HepG2 (cell line): Measurements from ENCODE around the gene PXMP4. TPM values are rescaled to one million over a fixed set of nuclear protein-coding genes. Genes with fewer than 3 reads are reported as not detected.
A peak's percentile ranks its signal among the peaks of the same experiment; 100 is the strongest.

ENCODE experiments used
- AKAP8 ChIP-seq: sonication (generic); formaldehyde crosslinking; IDR thresholded peaks from 2 replicates; pipeline ENCODE4 v1.5.1; 2020; ENCODE audit warnings: mild to moderate bottlenecking, missing genetic modification reagents
- ARNTL ChIP-seq: sonication (generic); formaldehyde crosslinking; IDR thresholded peaks from 2 replicates; pipeline ENCODE4 v1.4.0; 2020; ENCODE audit warnings: mild to moderate bottlenecking, missing genetic modification reagents
- BCL6 ChIP-seq: IDR thresholded peaks from 2 replicates; pipeline ENCODE4 v1.6.1; 2016; ENCODE audit warnings: missing genetic modification reagents, missing compliant biosample characterization
- CBX5 ChIP-seq: sonication (generic); formaldehyde crosslinking; IDR thresholded peaks from 2 replicates; pipeline ENCODE4 v1.4.0; 2020; ENCODE audit warnings: missing genetic modification reagents, borderline replicate concordance
- CEBPG ChIP-seq: IDR thresholded peaks from 2 replicates; pipeline ENCODE4 v1.6.1; 2016
- CREB1 ChIP-seq, 2 experiments: fragments of 450-650 bp in 1 of 2; IDR thresholded peaks; 2 replicates each; pipeline ENCODE4 v1.6.1; 2016 to 2017; ENCODE audit warnings: control low read depth in 1 of 2, mild to moderate bottlenecking in 1 of 2, missing compliant biosample characterization in 1 of 2, missing genetic modification characterization in 1 of 2
- ISX ChIP-seq: sonication (generic); formaldehyde crosslinking; conservative IDR thresholded peaks from 2 replicates; pipeline ENCODE4 v1.5.0; 2020; ENCODE audit warnings: missing genetic modification reagents
- KAT8 ChIP-seq: IDR thresholded peaks from 2 replicates; pipeline ENCODE4 v1.6.1; 2016; ENCODE audit warnings: missing genetic modification reagents, missing compliant biosample characterization
- NFKBIZ ChIP-seq: IDR thresholded peaks from 2 replicates; pipeline ENCODE4 v1.6.1; 2018; ENCODE audit warnings: missing genetic modification reagents, missing compliant biosample characterization
- POGK ChIP-seq: sonication (generic); formaldehyde crosslinking; conservative IDR thresholded peaks from 2 replicates; pipeline ENCODE4 v1.8.0; 2022; ENCODE audit warnings: mild to moderate bottlenecking, moderate library complexity, missing genetic modification reagents
- POLR2G ChIP-seq: fragments of 200-400 bp; formaldehyde crosslinking; IDR thresholded peaks from 2 replicates; pipeline ENCODE4 v1.6.1; 2018; ENCODE audit warnings: mild to moderate bottlenecking, low read depth, low read length, moderate library complexity
- RCOR2 ChIP-seq: IDR thresholded peaks from 2 replicates; pipeline ENCODE4 v1.6.1; 2016; ENCODE audit warnings: missing biosample characterization, missing genetic modification reagents
- SNAPC5 ChIP-seq: sonication (generic); formaldehyde crosslinking; IDR thresholded peaks from 2 replicates; pipeline ENCODE4 v1.8.1; 2023; ENCODE audit warnings: mild to moderate bottlenecking, missing genetic modification reagents, borderline replicate concordance
- TARDBP ChIP-seq: sonication (generic); formaldehyde crosslinking; IDR thresholded peaks from 2 replicates; pipeline ENCODE4 v1.8.0; 2022; ENCODE audit warnings: mild to moderate bottlenecking, missing genetic modification reagents
- TBX2 ChIP-seq: sonication (generic); formaldehyde crosslinking; IDR thresholded peaks from 2 replicates; pipeline ENCODE4 v1.5.0; 2020; ENCODE audit warnings: missing genetic modification reagents, mild to moderate bottlenecking, borderline replicate concordance
- TMF1 ChIP-seq: sonication (generic); formaldehyde crosslinking; IDR thresholded peaks from 2 replicates; pipeline ENCODE4 v1.8.1; 2022; ENCODE audit warnings: low read depth, missing genetic modification reagents
- U2AF2 ChIP-seq: fragments of 200-400 bp; formaldehyde crosslinking; IDR thresholded peaks from 2 replicates; pipeline ENCODE4 v1.6.1; 2017; ENCODE audit warnings: low read depth, mild to moderate bottlenecking, low read length
- ZBTB46 ChIP-seq: sonication (generic); formaldehyde crosslinking; IDR thresholded peaks from 2 replicates; pipeline ENCODE4 v1.4.0; 2020; ENCODE audit warnings: mild to moderate bottlenecking, missing genetic modification reagents, borderline replicate concordance
- ZNF264 ChIP-seq: sonication (generic); formaldehyde crosslinking; IDR thresholded peaks from 2 replicates; pipeline ENCODE4 v1.4.0; 2020; ENCODE audit warnings: missing genetic modification reagents
- ZNF704 ChIP-seq: sonication (generic); formaldehyde crosslinking; IDR thresholded peaks from 2 replicates; pipeline ENCODE4 v1.8.1; 2023; ENCODE audit warnings: mild to moderate bottlenecking, inconsistent platforms, moderate library complexity, missing genetic modification reagents, borderline replicate concordance
- ZNF724P ChIP-seq: sonication (generic); formaldehyde crosslinking; IDR thresholded peaks from 2 replicates; pipeline ENCODE4 v1.8.0; 2022; ENCODE audit warnings: missing genetic modification reagents, borderline replicate concordance
- ZNF737 ChIP-seq: sonication (generic); formaldehyde crosslinking; IDR thresholded peaks from 2 replicates; pipeline ENCODE4 v1.5.0; 2020; ENCODE audit warnings: missing genetic modification reagents, mild to moderate bottlenecking, borderline replicate concordance
- ZNF784 ChIP-seq: sonication (generic); formaldehyde crosslinking; IDR thresholded peaks from 2 replicates; pipeline ENCODE4 v1.5.1; 2020; ENCODE audit warnings: missing genetic modification reagents, mild to moderate bottlenecking, borderline replicate concordance
- polyA plus RNA-seq, 8 experiments: library from polyadenylated mRNA; depleted of rRNA in 3 of 8; stranded (reverse) in 7 of 8; unstranded in 1 of 8; fragments of >200 nt; fragmentation: Illumina TruSeq in 4 of 8; extraction: Trizol in 4 of 8; gene quantifications; 2 replicates each; pipeline versions ENCODE4 v1.2.1 to v1.2.3, GENCODE V29; 2011 to 2016; ENCODE audit warnings: low read depth in 4 of 8, missing spikeins in 1 of 8, mixed read lengths in 1 of 8; ENCODE audit not compliant: insufficient read depth in 1 of 8
- total RNA-seq, 5 experiments: library from RNA; depleted of rRNA; stranded (reverse); fragments of >200 nt; fragmentation: Illumina TruSeq; extraction: Trizol; gene quantifications; 2 replicates each; pipeline ENCODE4 v1.2.3, GENCODE V29; 2016; ENCODE audit warnings: low read depth in 1 of 5

PXMP4 gene
- total and polyA plus RNA-seq, 2 of the 13 experiments (the other 11 are each of a cell fraction or from before 2014, with no cell fraction given) = not detected

GRCh38 chr20:33701629-33702450 lies 18.3 kb downstream of the PXMP4 start (continued):
- TF ChIP-seq ISX = no peak
- TF ChIP-seq ZNF704 (CRISPR knock-in tag) = peak; percentile 37; the same call in 1 of the 2 replicates
- TF ChIP-seq TBX2 (CRISPR knock-in tag) = peak; percentile 81; the same call in 1 of the 2 replicates
- no peak for TF ChIP-seq ZNF737 (CRISPR knock-in tag)
- peak; percentile 19; the same call in 1 of the 2 replicates for TF ChIP-seq KAT8
- TF ChIP-seq ARNTL (CRISPR knock-in tag) = peak; percentile 84; the same call in 1 of the 2 replicates
- TF ChIP-seq TMF1 (CRISPR knock-in tag) = peak; percentile 89; the same call in 1 of the 2 replicates
- peak; percentile 66; the same call in 1 of the 2 replicates for TF ChIP-seq NFKBIZ (CRISPR knock-in tag)
- peak; percentile 97 for TF ChIP-seq TARDBP (CRISPR knock-in tag)
- no peak for TF ChIP-seq POLR2G
- peak; percentile 65 for TF ChIP-seq CEBPG (CRISPR knock-in tag)
- no peak for TF ChIP-seq ZBTB46
- TF ChIP-seq BCL6 (CRISPR knock-in tag) = peak; percentile 93
- TF ChIP-seq CREB1 (IDR thresholded peaks at IDR 0.05) = no peak
- peak; percentile 73; the same call in 1 of the 2 replicates for TF ChIP-seq CREB1 (CRISPR knock-in tag; IDR thresholded peaks at IDR 0.05)
- peak; percentile 83 for TF ChIP-seq POGK (CRISPR knock-in tag)
- peak; percentile 79; the same call in 1 of the 2 replicates for TF ChIP-seq AKAP8 (CRISPR knock-in tag)
- no peak for TF ChIP-seq U2AF2
- TF ChIP-seq ZNF264 (CRISPR knock-in tag) = peak; percentile 94
- TF ChIP-seq CBX5 (CRISPR knock-in tag) = peak; percentile 85
- TF ChIP-seq RCOR2 (CRISPR knock-in tag) = peak; percentile 87
- TF ChIP-seq SNAPC5 (CRISPR knock-in tag) = peak; percentile 55; the same call in 1 of the 2 replicates
- TF ChIP-seq ZNF784 (CRISPR knock-in tag) = peak; percentile 90; the same call in 1 of the 2 replicates
- TF ChIP-seq ZNF724P (CRISPR knock-in tag) = peak; percentile 65; the same call in 1 of the 2 replicates
